Activated T-helper 9 cell treated with anti-CD3 and anti-CD28 coated beads, Interleukin-2, amount 50 U/mL, for 16 hours (primary cell): ENCODE data around the gene EZH2.

ENCODE experiments used
- DNase-seq: peaks from one replicate; pipeline ENCODE4 v3.0.0-alpha.2; 2020; ENCODE audit warnings: low read depth

The EZH2 gene

GRCh38 chr7:148763622-148764021, 120.5 kb downstream of the EZH2 start:
- no peak for DNase-seq

GRCh38 chr7:148761499-148762278, 122.4 kb downstream of the EZH2 start:
- no peak for DNase-seq
